ENCODE data around the gene NTNG2. TPM values are rescaled to one million over a fixed set of nuclear protein-coding genes. Genes with fewer than 3 reads are reported as not detected.

Gene NTNG2
- total and polyA plus RNA-seq, 9 of the 15 experiments (the other 6 are each of a cell fraction or from before 2014, with no cell fraction given) = 0.01 to 0.11 (median 0.09) TPM; not detected in 6

GRCh38 chr9:132126680-132127236 is 35.1 kb upstream of the NTNG2 start (continued):
- TF ChIP-seq SRSF9 (IDR thresholded peaks at IDR 0.05; ENCODE audit: borderline replicate concordance, low read depth, low read length) (no peak), ZNF165 (CRISPR knock-in tag; IDR thresholded peaks at IDR 0.05; ENCODE audit: borderline replicate concordance) (no peak)

GRCh38 chr9:132127888-132128534 is 33.8 kb upstream of the NTNG2 start:
- Histone ChIP-seq H3K4me2 (ENCODE audit: insufficient read depth, low read length) (no peak overlapping the region), H3K9me1 (ENCODE audit: control insufficient read depth, insufficient read depth, low read length) (peaks cover 6% of the 10 kb centered on the region), H3K27me3 (ENCODE audit: control insufficient read depth in 2 of 2, insufficient read depth in 2 of 2, low read length in 2 of 2) (peaks cover 62 to 86% of the 10 kb centered on the region in 2 experiments), H2AFZ (ENCODE audit: low read depth, low read length) (no peak overlapping the region), H3K4me3 (no peak overlapping the region), H3K9me3 (replicated peaks; ENCODE audit: control insufficient read depth, insufficient read depth, low read depth, low read length) (no peaks in the 10 kb centered on the region), H3K4me1 (replicated peaks in 1 of 2; ENCODE audit: control insufficient read depth in 2 of 2, insufficient read depth in 2 of 2, low read length in 2 of 2) (peaks cover 0 to 6% of the 10 kb centered on the region in 2 experiments; a peak in 2 of 5 replicates), H3K27ac (ENCODE audit: extremely low read depth, low read depth, low read length) (no peak overlapping the region), H3K9ac (ENCODE audit: insufficient read depth in 1 of 2, low read depth in 2 of 2, low read length in 2 of 2) (no peak overlapping the region), H4K20me1 (replicated peaks; ENCODE audit: control insufficient read depth, insufficient read depth, low read length) (no peaks in the 10 kb centered on the region; the same call in 1 of the 2 replicates), H3K79me2 (ENCODE audit: control insufficient read depth, insufficient read depth, low read length) (no peaks in the 10 kb centered on the region), H3K36me3 (ENCODE audit: control insufficient read depth, insufficient read depth, low read length) (no peaks in the 10 kb centered on the region)
- intact Hi-C loops (cut with micrococcal nuclease) (no loop called here), in situ Hi-C loops (cut with MboI) (no loop called here)
- 3% methylated on average over 15 of the region's 15 CpGs for WGBS (ENCODE audit: insufficient coverage, low coverage, missing lambda C conversion rate)
- DNase-seq (ENCODE audit: extremely low read depth in 1 of 4, low spot score in 3 of 4) (no peak), ATAC-seq (no peak; the same call in 2 of the 3 replicates), FAIRE-seq (no peak)
- POLR2A ChIA-PET = interaction anchor here (0.6 kb wide), 1 partner anchor 22 kb away, joined by 3 read pairs; no protein-coding TSS in a partner anchor
- BruUV-seq (replicated peaks) = no TSS peak
- CTCF ChIA-PET (ENCODE audit: low intra/inter-chr PET ratio) = no interaction called here
- TF ChIP-seq TRIM25 (IDR thresholded peaks at IDR 0.05; ENCODE audit: borderline replicate concordance) = no peak
- no peak for TF ChIP-seq CAMTA2 (CRISPR knock-in tag; conservative IDR thresholded peaks at IDR 0.05)
- no peak for TF ChIP-seq HSF4 (CRISPR knock-in tag; IDR thresholded peaks at IDR 0.05; ENCODE audit: borderline replicate concordance)
- no peak for TF ChIP-seq HOXB6 (CRISPR knock-in tag; IDR thresholded peaks at IDR 0.05; ENCODE audit: borderline replicate concordance)
- no peak for TF ChIP-seq NUFIP1 (IDR thresholded peaks at IDR 0.05; ENCODE audit: partially characterized antibody)
- no peak for TF ChIP-seq ZNF318 (IDR thresholded peaks at IDR 0.05; ENCODE audit: borderline replicate concordance in 1 of 2, low read depth in 1 of 2)
